Endothelial cell of umbilical vein (primary cell): ENCODE measurements around the gene LACTBL1. TPM values are rescaled to one million over a fixed set of nuclear protein-coding genes. Genes with fewer than 3 reads are reported as not detected.

Experiments
- BruUV-seq: library from RNA; stranded (reverse); fragments of 400-500 nt; replicated peaks from 2 replicates; lab custom pipeline; 2021; lab: Mats Ljungman, UMichigan
- CTCF ChIA-PET: fragments of 300-600, 350-600 bp; sonication (Branson Sonifier 250); formaldehyde crosslinking; loops from one replicate; lab custom pipeline; 2021; ENCODE audit warnings: antibody characterized with exemption, inconsistent platforms; lab: Charles Lee
- POLR2A ChIA-PET: fragments of 300-600, 350-600 bp; sonication (Branson Sonifier 250); formaldehyde crosslinking; loops from one replicate; lab custom pipeline; 2021; ENCODE audit warnings: antibody characterized with exemption, inconsistent platforms; lab: Charles Lee
- DNase-seq: peaks from one replicate; pipeline ENCODE4 v3.0.0-alpha.2; 2011; ENCODE audit warnings: low read depth, low spot score
- FAIRE-seq: peaks from 2 replicates; lab custom pipeline; 2011; peaks lifted over from hg19 to GRCh38; lab: Jason Lieb, UNC
- H2AFZ ChIP-seq: 2 replicates; pipeline ENCODE4 v1.6.0; 2012; ENCODE audit warnings: low read depth, low read length, control low read depth, inconsistent platforms
- H3K27ac ChIP-seq: 2 replicates; pipeline ENCODE4 v1.5.1; 2011; ENCODE audit warnings: low read depth, mild to moderate bottlenecking, control low read depth, low read length, moderate library complexity; ENCODE audit not compliant: insufficient read depth
- H3K27me3 ChIP-seq, 2 experiments: 2 replicates each; pipeline versions ENCODE4 v1.6.0 to v1.6.1; 2011; ENCODE audit warnings: low read length in 2 of 2, mixed read lengths in 1 of 2; ENCODE audit not compliant: control insufficient read depth in 2 of 2, insufficient read depth in 2 of 2
- H3K36me3 ChIP-seq, 2 experiments: 2 replicates in 1 of 2; 3 replicates in 1 of 2; pipeline ENCODE4 v1.5.1; 2011; ENCODE audit warnings: low read length in 2 of 2, mild to moderate bottlenecking in 1 of 2, moderate library complexity in 1 of 2; ENCODE audit not compliant: control insufficient read depth in 2 of 2, insufficient read depth in 2 of 2; ENCODE audit errors: extremely low read depth in 1 of 2
- H3K4me1 ChIP-seq: 3 replicates; pipeline ENCODE4 v1.5.1; 2011; ENCODE audit warnings: mild to moderate bottlenecking, low read length; ENCODE audit not compliant: control insufficient read depth, insufficient read depth; ENCODE audit errors: extremely low read depth
- H3K4me2 ChIP-seq: 2 replicates; pipeline ENCODE4 v1.6.1; 2011; ENCODE audit warnings: low read length, control low read depth, mixed read lengths; ENCODE audit not compliant: insufficient read depth
- H3K4me3 ChIP-seq, 3 experiments: fragments of 200-600 bp in 1 of 3; sonication (generic), shearing (Covaris generic) in 1 of 3; replicated peaks in 1 of 3; 2 replicates each; pipeline ENCODE4 v1.5.1; 2011 to 2016; ENCODE audit warnings: control low read depth in 3 of 3, low read length in 3 of 3, mild to moderate bottlenecking in 2 of 3, inconsistent platforms in 1 of 3, low read depth in 1 of 3, moderate library complexity in 1 of 3; ENCODE audit not compliant: insufficient read depth in 1 of 3
- H3K79me2 ChIP-seq: 2 replicates; pipeline ENCODE4 v1.6.0; 2012; ENCODE audit warnings: low read length, inconsistent platforms; ENCODE audit not compliant: control insufficient read depth, insufficient read depth
- H3K9ac ChIP-seq: replicated peaks from 2 replicates; pipeline ENCODE3; 2011; ENCODE audit warnings: low read length, control low read depth; ENCODE audit not compliant: insufficient read depth; ENCODE audit errors: extremely low read depth
- H3K9me1 ChIP-seq: replicated peaks from 3 replicates; pipeline ENCODE4 v1.6.0; 2011; ENCODE audit warnings: mild to moderate bottlenecking, low read length; ENCODE audit not compliant: control insufficient read depth, insufficient read depth; ENCODE audit errors: extremely low read depth
- H3K9me3 ChIP-seq: replicated peaks from 2 replicates; pipeline ENCODE4 v1.5.1; 2012; ENCODE audit warnings: low read length, inconsistent platforms; ENCODE audit not compliant: control insufficient read depth, insufficient read depth
- H4K20me1 ChIP-seq: replicated peaks from 2 replicates; pipeline ENCODE3; 2011; ENCODE audit warnings: mild to moderate bottlenecking, low read length; ENCODE audit not compliant: control insufficient read depth, insufficient read depth; ENCODE audit errors: extremely low read depth
- EZH2 ChIP-seq: IDR thresholded peaks from 2 replicates; pipeline ENCODE4 v1.6.1; 2012; ENCODE audit warnings: borderline replicate concordance, low read depth, mild to moderate bottlenecking, moderate library complexity, low read length, inconsistent platforms; ENCODE audit not compliant: severe bottlenecking
- FOS ChIP-seq: IDR thresholded peaks from 2 replicates; pipeline ENCODE4 v1.6.1; 2011; ENCODE audit warnings: mild to moderate bottlenecking, low read length, moderate library complexity, borderline replicate concordance; ENCODE audit not compliant: insufficient read depth
- GATA2 ChIP-seq: IDR thresholded peaks from 2 replicates; pipeline ENCODE4 v1.7.0; 2011; ENCODE audit warnings: low read depth, mild to moderate bottlenecking, moderate library complexity, mixed read lengths, low read length; ENCODE audit not compliant: insufficient read length, insufficient read depth
- JUN ChIP-seq: IDR thresholded peaks from 2 replicates; pipeline ENCODE4 v1.6.1; 2011; ENCODE audit warnings: borderline replicate concordance, low read depth; ENCODE audit not compliant: insufficient read length, insufficient read depth
- MYC ChIP-seq: IDR thresholded peaks from one replicate; pipeline ENCODE4 v1.6.1; 2011; ENCODE audit warnings: mild to moderate bottlenecking, low read depth, low read length
- POLR2A ChIP-seq: IDR thresholded peaks from 2 replicates; pipeline ENCODE4 v1.6.1; 2012; ENCODE audit warnings: low read depth, mild to moderate bottlenecking, control low read depth, low read length
- POLR2AphosphoS5 ChIP-seq: IDR thresholded peaks from 2 replicates; pipeline ENCODE4 v1.6.1; 2012; ENCODE audit warnings: low read depth, mild to moderate bottlenecking, control low read depth, low read length, moderate library complexity; ENCODE audit not compliant: insufficient read depth
- dilution Hi-C: fragments of 300-500 bp; cut with MboI; formaldehyde crosslinking; loops from one replicate; pipeline ENCODE4 v1.15.0; 2019; ENCODE audit warnings: low sequenced_read_pairs; ENCODE audit not compliant: extremely low pct_ligation_motif_present
- intact Hi-C: fragments of 100-400 bp; cut with micrococcal nuclease; formaldehyde crosslinking; loops from one replicate; pipeline ENCODE4 v1.10.0; 2022
- polyA plus RNA-seq, 4 experiments: library from polyadenylated mRNA; depleted of rRNA in 3 of 4; stranded (reverse) in 3 of 4; unstranded in 1 of 4; fragments of >200 nt; gene quantifications; 2 replicates each; pipeline versions ENCODE4 v1.2.1 to v1.2.3, GENCODE V29; 2011 to 2012; ENCODE audit warnings: missing spikeins in 1 of 4
- total RNA-seq: library from RNA; stranded (reverse); gene quantifications from 2 replicates; pipeline ENCODE4 v1.2.3, GENCODE V29; 2021
- TF ChIP-seq, protein P1 (sequence below), 2 donors: IDR thresholded peaks; 1 replicate in 1 of 2; 2 replicates in 1 of 2; pipeline ENCODE4 v1.5.1; 2011; ENCODE audit warnings: low read length in 2 of 2, mild to moderate bottlenecking in 2 of 2, moderate library complexity in 2 of 2, control low read depth in 1 of 2, inconsistent platforms in 1 of 2, low read depth in 1 of 2; ENCODE audit not compliant: insufficient read depth in 1 of 2; ENCODE audit errors: extremely low read depth in 1 of 2
- TF ChIP-seq, protein P2 (sequence below): IDR thresholded peaks from 2 replicates; pipeline ENCODE4 v1.6.1; 2011; ENCODE audit not compliant: insufficient read depth, insufficient read length

LACTBL1 gene
- total and polyA plus RNA-seq, 2 donors (not counting 3 experiments of a cell fraction or from before 2014, with no cell fraction given): not detected

DNA sequence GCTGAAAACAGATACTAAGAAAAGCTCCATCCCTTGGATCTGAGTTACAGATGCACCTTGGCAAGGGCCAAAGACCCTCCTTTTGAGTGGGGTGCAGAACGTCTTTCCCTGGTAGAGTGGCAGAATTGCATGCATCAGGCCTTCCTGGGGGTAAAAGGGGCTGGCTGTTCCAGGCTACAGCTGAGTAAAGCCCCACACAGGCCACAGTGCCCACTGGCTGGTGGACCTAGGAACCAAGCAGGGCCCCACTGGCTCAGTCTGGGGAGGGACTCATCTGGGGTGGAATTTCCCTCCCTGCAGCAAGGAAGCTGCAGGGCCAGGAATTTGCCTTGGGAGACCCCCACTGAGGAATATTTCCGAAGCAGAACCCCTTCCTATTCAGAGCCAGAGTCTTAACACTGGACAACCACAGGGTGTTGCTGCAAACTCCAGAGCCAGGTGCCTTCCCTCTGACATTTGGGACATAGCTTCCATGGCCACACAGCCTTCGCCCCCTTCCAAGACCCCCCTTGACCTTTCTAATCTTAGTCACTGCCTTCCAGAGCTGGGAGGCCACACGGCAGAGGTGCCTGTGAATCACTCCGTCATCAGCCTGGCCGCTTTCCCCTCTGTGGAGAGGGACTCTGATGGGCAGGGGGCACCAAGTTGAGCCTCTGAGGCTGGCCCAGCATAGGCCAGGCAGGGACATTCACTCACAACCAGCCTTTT, 52.5 kb downstream of the LACTBL1 start:
- intact Hi-C loops (no loop called here), dilution Hi-C loops (no loop called here)
- ChIA-PET POLR2A (no interaction called here), CTCF (interaction anchor here (0.8 to 3.3 kb wide), 9 partner anchors 10 to 253 kb away, joined by 3 to 15 read pairs (median 4); no protein-coding TSS in a partner anchor)
- Histone ChIP-seq H2AFZ (no peak overlapping the region), H3K4me2 (no peak overlapping the region), H3K36me3 (no peaks in the 10 kb centered on the region), H3K9ac (no peak overlapping the region), H3K4me3 (no peak overlapping the region), H3K27ac (no peak overlapping the region), H3K4me1 (no peaks in the 10 kb centered on the region), H3K79me2 (no peaks in the 10 kb centered on the region), H3K9me3 (no peaks in the 10 kb centered on the region), H3K9me1 (no peaks in the 10 kb centered on the region), H3K27me3 (no peaks in the 10 kb centered on the region), H4K20me1 (no peaks in the 10 kb centered on the region)
- no TSS peak for BruUV-seq
- FAIRE-seq (no peak), DNase-seq (no peak)
- TF ChIP-seq POLR2A (no peak), FOS (no peak), EZH2 (no peak)

DNA sequence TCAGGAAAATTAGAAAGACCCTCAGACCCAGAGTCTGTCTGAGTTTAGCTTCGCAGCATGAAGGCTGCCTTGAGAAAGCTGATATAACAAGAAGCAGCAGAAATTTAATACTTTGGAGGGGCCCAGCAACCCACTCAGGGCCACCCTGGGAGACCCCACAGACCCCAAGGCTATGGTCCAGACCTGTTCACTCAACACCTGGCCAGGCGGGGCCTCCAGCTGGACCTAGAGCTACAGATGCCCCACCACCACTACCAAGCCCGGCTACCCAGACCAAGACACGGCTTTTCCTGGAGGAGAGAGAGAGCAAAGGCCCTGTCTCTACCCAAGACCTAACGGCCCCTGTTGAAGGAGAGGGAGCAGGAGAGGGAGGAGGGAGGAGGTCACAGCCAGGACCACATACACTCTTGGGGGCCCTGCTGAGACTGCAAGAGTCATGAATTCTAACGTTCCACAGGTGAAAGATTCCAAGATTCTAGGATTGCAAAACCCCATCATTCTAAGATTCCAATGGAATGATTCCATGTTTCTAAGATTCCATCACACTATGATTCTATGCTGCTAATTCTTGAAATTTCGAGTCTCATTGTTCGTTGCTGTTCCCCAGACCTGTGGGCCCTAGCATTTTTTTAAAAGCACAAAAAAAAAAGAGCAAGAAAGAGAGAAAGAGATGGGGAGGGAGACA, 53.2 kb downstream of the LACTBL1 start:
- no TSS peak for BruUV-seq
- no peak overlapping the region for H3K9ac ChIP-seq

More for the DNA sequence above, 53.2 kb downstream of the LACTBL1 start:
- no peak overlapping the region for H3K4me2 ChIP-seq
- TF ChIP-seq EZH2 (no peak), GATA2 (no peak), POLR2A (no peak), FOS (no peak), JUN (no peak), MYC (no peak), POLR2AphosphoS5 (no peak)
- TF ChIP-seq, protein P1, sequence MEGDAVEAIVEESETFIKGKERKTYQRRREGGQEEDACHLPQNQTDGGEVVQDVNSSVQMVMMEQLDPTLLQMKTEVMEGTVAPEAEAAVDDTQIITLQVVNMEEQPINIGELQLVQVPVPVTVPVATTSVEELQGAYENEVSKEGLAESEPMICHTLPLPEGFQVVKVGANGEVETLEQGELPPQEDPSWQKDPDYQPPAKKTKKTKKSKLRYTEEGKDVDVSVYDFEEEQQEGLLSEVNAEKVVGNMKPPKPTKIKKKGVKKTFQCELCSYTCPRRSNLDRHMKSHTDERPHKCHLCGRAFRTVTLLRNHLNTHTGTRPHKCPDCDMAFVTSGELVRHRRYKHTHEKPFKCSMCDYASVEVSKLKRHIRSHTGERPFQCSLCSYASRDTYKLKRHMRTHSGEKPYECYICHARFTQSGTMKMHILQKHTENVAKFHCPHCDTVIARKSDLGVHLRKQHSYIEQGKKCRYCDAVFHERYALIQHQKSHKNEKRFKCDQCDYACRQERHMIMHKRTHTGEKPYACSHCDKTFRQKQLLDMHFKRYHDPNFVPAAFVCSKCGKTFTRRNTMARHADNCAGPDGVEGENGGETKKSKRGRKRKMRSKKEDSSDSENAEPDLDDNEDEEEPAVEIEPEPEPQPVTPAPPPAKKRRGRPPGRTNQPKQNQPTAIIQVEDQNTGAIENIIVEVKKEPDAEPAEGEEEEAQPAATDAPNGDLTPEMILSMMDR (IDR thresholded peaks at IDR 0.05; ENCODE audit: extremely low read depth in 1 of 2, insufficient read depth in 1 of 2, low read depth in 1 of 2, low read length in 2 of 2): no peak
- TF ChIP-seq, protein P2, sequence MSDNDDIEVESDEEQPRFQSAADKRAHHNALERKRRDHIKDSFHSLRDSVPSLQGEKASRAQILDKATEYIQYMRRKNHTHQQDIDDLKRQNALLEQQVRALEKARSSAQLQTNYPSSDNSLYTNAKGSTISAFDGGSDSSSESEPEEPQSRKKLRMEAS: no peak
- FAIRE-seq (no peak), DNase-seq (no peak)
- no peaks in the 10 kb centered on the region for H3K27me3 ChIP-seq
- H3K4me3 ChIP-seq: no peak overlapping the region
- no peak overlapping the region for H3K27ac ChIP-seq
- H4K20me1 ChIP-seq: no peaks in the 10 kb centered on the region
- intact Hi-C loops (no loop called here), dilution Hi-C loops (no loop called here)
- no peaks in the 10 kb centered on the region for H3K4me1 ChIP-seq
- H3K79me2 ChIP-seq: no peaks in the 10 kb centered on the region
- H3K9me3 ChIP-seq: no peaks in the 10 kb centered on the region
- ChIA-PET CTCF (interaction anchor here (0.9 to 3.3 kb wide), 5 partner anchors 10 to 578 kb away, joined by 3 to 15 read pairs (median 4); no protein-coding TSS in a partner anchor), POLR2A (no interaction called here)
- H3K9me1 ChIP-seq: no peaks in the 10 kb centered on the region
- no peaks in the 10 kb centered on the region for H3K36me3 ChIP-seq
- no peak overlapping the region for H2AFZ ChIP-seq
